Stomach (tissue), 19 donors: ENCODE measurements around the gene EXPH5. TPM values are rescaled to one million over a fixed set of nuclear protein-coding genes. Genes with fewer than 3 reads are reported as not detected.
"Not testable (repeated sequence)": the region's sequence is repeated elsewhere in the genome, so short reads cannot be mapped to it uniquely, and the experiment has no call there.

Experiments
- DNase-seq, 2 donors: peaks; one replicate each; pipeline versions ENCODE4 v3.0.0 to v3.0.0-alpha.2; 2013 to 2019
- H3K27ac ChIP-seq, 5 donors: fragments of 200-600 bp in 4 of 5; sonication (generic) in 4 of 5; one replicate each; pipeline ENCODE4 v1.5.1; 2013 to 2019; ENCODE audit warnings: mild to moderate bottlenecking in 1 of 5, moderate library complexity in 1 of 5
- H3K27me3 ChIP-seq, 3 donors: fragments of 200-600 bp; sonication (generic); one replicate each; pipeline ENCODE4 v1.5.1; 2017 to 2019; ENCODE audit warnings: mixed run types in 1 of 3
- H3K36me3 ChIP-seq, 4 donors: fragments of 200-600 bp; sonication (generic); 1 replicate in 3 of 4; 2 replicates in 1 of 4; pipeline ENCODE4 v1.5.1; 2016 to 2019
- H3K4me1 ChIP-seq, 4 donors: fragments of 200-600 bp; sonication (generic); one replicate each; pipeline ENCODE4 v1.5.1; 2016 to 2019
- H3K4me3 ChIP-seq, 4 donors: fragments of 200-600 bp; sonication (generic) in 3 of 4; one replicate each; pipeline ENCODE4 v1.5.1; 2016 to 2019; ENCODE audit warnings: mild to moderate bottlenecking in 1 of 4
- H3K9me3 ChIP-seq, 4 donors: fragments of 200-600 bp; sonication (generic); one replicate each; pipeline ENCODE4 v1.5.1; 2016 to 2019
- EP300 ChIP-seq: sonication (generic); formaldehyde crosslinking; IDR thresholded peaks from one replicate; pipeline ENCODE4 v1.6.1; 2017; ENCODE audit warnings: antibody characterized with exemption
- POLR2A ChIP-seq, 4 donors: fragments of 450-650 bp; IDR thresholded peaks; one replicate each; pipeline ENCODE4 v1.6.1; 2016; ENCODE audit warnings: antibody characterized with exemption in 4 of 4, control low read depth in 2 of 4, mild to moderate bottlenecking in 1 of 4, moderate library complexity in 1 of 4
- POLR2AphosphoS5 ChIP-seq, 3 donors: sonication (generic); formaldehyde crosslinking; IDR thresholded peaks; one replicate each; pipeline ENCODE4 v1.6.1; 2016; ENCODE audit warnings: antibody characterized with exemption in 3 of 3
- WGBS, 5 donors: extraction: QIAGEN DNeasy Blood & Tissue Kit in 3 of 5; methylation state at CpG; one replicate each; pipeline versions ENCODE4 v1.1.5 to v1.1.7; 2013 to 2018; 5-methylcytosine and 5-hydroxymethylcytosine counted together
- intact Hi-C: fragments of 100-400 bp; cut with DNase I; formaldehyde crosslinking; loops from one replicate; pipeline ENCODE4 v1.15.1; 2023; ENCODE audit warnings: low total_unique reads
- long read RNA-seq, 10 donors: transcript quantifications; one replicate each; lab custom pipeline, GENCODE V29; 2026
- polyA plus RNA-seq, 3 donors: library from polyadenylated mRNA; stranded (reverse); fragments of 200-250 nt; gene quantifications; one replicate each; pipeline ENCODE4 v1.2.3, GENCODE V29; 2013
- total RNA-seq, 5 donors: library from RNA; depleted of rRNA; stranded (reverse); fragments of >200 nt; gene quantifications; one replicate each; pipeline versions ENCODE4 v1.1.0 to v1.2.3, GENCODE V29; 2014 to 2016
- TF ChIP-seq, protein P1 (sequence below), 7 experiments: fragments of 450-650 bp in 4 of 7; fragments of 200-600 bp in 3 of 7; sonication (generic) in 3 of 7; IDR thresholded peaks; one replicate each; pipeline ENCODE4 v1.5.1; 2016 to 2019; ENCODE audit warnings: antibody characterized with exemption in 7 of 7, control low read depth in 2 of 7, mild to moderate bottlenecking in 1 of 7
- donor health status: healthy with polysubstance abuse.
- donor health status: Bipolar disorder and iron deficiency.
- donor health status: healthy.

EXPH5 gene, protein sequence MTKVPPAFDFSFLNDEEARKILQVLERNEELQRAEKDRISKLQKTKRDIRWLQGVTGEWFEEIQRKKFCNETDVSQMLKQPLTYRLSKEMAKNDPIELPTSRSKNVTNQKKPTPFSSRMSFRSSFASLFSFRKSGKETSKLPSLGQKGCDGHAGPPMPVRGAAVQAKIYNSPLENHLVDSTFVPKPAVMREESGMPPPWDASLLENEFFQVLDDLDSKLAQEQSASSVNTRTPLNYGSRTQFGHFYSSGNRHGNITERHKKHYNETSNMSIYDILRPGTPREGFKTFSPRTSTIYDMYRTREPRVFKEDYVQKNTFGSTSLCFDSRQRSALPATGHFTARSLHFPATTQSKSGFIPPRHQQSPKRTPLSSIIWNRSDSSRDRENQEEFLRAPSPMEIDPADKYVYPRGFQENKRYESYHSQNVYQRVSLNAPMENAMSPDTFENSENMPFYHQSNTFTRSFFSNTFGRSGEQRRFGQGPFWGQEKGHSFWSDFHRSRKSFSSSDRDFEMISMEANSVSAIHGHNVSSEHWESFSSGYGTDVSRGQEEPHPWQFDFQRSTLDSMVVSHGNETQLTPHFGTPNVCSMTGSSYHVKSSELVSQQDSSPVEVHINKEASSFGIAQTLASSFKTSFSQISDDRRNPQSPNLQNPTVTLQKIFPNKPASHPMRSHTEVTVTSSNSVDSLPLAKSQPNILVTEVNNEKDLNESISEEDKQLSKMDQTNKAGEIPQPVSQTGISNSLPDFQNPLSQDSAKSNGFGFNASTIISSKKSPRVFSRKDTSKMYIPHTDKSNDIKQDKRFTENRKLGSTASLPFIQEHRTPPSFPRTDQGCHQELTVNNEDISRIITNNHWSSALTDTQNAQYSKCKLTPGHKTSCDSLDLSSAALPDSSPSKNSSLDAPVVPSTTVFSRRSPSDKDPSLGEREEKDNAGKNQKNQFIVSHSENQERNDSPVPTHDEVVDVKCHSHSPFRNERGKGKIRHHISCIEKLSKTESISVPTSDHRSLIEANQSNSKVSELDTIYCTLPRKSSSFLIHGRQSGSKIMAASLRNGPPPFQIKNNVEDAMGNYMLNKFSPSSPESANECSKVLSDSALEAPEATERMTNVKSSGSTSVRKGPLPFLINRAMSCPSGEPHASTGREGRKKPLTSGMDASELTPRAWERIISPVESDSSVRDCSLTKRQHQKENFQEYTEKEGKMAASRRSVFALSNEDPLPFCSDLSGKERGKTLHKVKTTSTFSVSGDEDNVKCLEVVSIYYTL (N-terminal part only)
- total RNA-seq (10 to 100 TPM; 11.6 to 23.7 (median 14.0) TPM), polyA plus RNA-seq (1 to 10 TPM in 1 of 3 donors, under 1 TPM in 2; 0.75 to 2.8 (median 0.92) TPM)
- long read RNA-seq, donor 1: 0 reads
- long read RNA-seq, donor 2: 0 reads
- long read RNA-seq, donor 3, full-length matches to known transcripts: 1 of 1 reads
- long read RNA-seq, donor 3, partial matches to known transcripts: 0 of 1 reads
- long read RNA-seq, donor 3, other reads (novel, unspliced or antisense): 0 of 1 reads
- long read RNA-seq, donor 4: 0 reads
- long read RNA-seq, donor 5: 0 reads
- long read RNA-seq, donor 6, full-length matches to known transcripts: 2 of 2 reads
- long read RNA-seq, donor 6, partial matches to known transcripts: 0 of 2 reads
- long read RNA-seq, donor 6, other reads (novel, unspliced or antisense): 0 of 2 reads
- long read RNA-seq, donor 7: 0 reads
- long read RNA-seq, donor 8: 0 reads
- long read RNA-seq, donor 9: 0 reads
- long read RNA-seq, donor 10: 0 reads

DNA sequence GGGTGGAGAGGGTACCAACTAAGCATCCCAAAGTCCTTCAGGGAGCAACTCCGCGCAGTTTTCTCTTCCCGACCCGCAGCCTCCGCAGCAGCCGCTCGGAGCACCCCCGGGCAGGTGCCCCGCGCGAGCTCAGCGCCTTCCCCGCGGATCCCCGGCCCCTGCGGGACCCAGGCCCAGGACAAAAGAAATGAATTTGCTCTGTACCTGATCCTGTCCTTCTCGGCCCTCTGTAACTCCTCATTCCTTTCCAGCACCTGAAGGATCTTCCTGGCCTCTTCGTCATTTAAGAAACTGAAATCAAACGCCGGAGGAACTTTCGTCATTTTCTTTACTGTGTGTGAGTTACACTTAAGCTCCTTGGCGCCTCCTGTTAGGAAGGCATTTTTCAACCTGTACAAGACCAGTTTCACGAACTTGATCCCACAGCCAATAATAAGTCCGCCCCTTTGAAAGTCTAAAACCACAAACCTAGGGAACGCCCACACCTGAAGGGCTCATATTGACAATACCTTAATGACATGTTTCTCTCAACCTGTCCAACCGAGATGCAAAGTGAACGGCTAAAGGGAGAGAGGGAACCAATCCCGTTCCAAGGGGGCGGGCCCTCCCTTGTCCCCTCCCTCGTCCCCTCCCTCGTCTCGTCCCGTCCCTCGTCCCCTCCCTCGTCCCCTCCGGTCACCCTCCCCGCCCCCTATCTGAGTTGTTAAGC is at the start of gene EXPH5:
EXPH5 (minus strand) TSS at position 555 of the 709 bp plus-strand sequence; CDS start at position 323, 232 bp downstream.
- Histone ChIP-seq H3K4me3 (peak within 1 kb of the TSS; percentile 64 to 72 (median 68)), H3K4me1 (peaks cover 7 to 25% (median 21%) of the 10 kb centered on the region in 4 donors), H3K27me3 (peaks cover 0 to 7% (median 0%) of the 10 kb centered on the region in 3 donors), H3K27ac (peak within 1 kb of the TSS; percentile 85 to 95 (median 89)), H3K9me3 (no peaks in the 10 kb centered on the region), H3K36me3 (no peaks in the 10 kb centered on the region)
- 0 to 1% (median 1%) methylated on average over 37 of the region's 37 CpGs for WGBS, 5 donors
- TF ChIP-seq POLR2A (IDR thresholded peaks at IDR 0.05) (peak in 2 of 4 donors; percentile 65 to 67), EP300 (no peak), POLR2AphosphoS5 (IDR thresholded peaks at IDR 0.05) (peak in 2 of 3 donors; percentile 70 to 81)
- TF ChIP-seq, protein P1, sequence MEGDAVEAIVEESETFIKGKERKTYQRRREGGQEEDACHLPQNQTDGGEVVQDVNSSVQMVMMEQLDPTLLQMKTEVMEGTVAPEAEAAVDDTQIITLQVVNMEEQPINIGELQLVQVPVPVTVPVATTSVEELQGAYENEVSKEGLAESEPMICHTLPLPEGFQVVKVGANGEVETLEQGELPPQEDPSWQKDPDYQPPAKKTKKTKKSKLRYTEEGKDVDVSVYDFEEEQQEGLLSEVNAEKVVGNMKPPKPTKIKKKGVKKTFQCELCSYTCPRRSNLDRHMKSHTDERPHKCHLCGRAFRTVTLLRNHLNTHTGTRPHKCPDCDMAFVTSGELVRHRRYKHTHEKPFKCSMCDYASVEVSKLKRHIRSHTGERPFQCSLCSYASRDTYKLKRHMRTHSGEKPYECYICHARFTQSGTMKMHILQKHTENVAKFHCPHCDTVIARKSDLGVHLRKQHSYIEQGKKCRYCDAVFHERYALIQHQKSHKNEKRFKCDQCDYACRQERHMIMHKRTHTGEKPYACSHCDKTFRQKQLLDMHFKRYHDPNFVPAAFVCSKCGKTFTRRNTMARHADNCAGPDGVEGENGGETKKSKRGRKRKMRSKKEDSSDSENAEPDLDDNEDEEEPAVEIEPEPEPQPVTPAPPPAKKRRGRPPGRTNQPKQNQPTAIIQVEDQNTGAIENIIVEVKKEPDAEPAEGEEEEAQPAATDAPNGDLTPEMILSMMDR (IDR thresholded peaks at IDR 0.05): no peak
- intact Hi-C loops: no loop called here
- DNase-seq: peak; percentile 97

DNA sequence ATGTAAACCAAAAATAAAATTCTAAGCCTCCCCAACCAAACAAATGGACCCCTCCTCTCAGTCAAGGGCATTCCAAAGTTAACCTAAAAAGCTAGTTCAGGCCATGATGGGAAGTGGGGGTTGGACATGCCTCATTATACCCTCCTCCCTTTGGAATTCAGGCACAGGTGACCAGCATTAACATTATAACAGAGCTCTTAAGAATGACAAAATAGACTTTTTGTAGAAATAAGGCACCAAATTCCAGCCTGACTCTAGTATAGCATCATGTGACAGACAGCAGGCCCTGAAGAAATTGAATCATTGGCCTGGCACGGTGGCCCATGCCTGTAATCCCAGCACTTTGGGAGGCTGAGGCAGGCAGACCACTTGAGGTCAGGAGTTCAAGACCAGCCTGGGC is 48.2 kb upstream of the EXPH5 start:
- not testable (repeated sequence) for DNase-seq, H3K27me3 ChIP-seq, H3K27ac ChIP-seq, H3K9me3 ChIP-seq, H3K4me1 ChIP-seq, H3K36me3 ChIP-seq, H3K4me3 ChIP-seq
- 60 to 87% (median 73%) methylated on average over 1 of the region's 1 CpG for WGBS, 5 donors
- intact Hi-C loops: loop anchor here (10.0 kb wide), 1 partner anchor 227 kb away; no protein-coding TSS in a partner anchor

DNA sequence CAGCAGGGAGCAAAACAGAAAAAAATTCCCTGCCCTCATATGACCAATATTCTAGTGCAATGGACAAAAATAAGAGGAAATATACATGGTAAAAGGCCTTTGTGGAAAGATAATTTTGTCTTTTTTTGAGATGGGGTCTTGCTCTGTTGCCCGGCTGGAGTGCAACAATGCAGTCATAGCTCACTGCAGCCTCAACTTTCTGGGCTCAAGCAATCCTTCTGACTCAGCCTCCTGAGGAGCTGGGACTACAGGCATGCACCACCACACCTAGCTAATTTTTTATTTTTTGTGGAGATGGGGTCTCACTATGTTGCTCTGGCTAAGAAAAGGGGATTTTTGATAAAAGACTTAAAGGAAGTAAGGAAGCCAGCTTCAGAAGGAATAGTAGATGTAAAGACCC is 45.6 kb upstream of the EXPH5 start:
- H3K36me3 ChIP-seq: no peaks in the 10 kb centered on the region
- TF ChIP-seq POLR2A (IDR thresholded peaks at IDR 0.05) (no peak), EP300 (no peak), POLR2AphosphoS5 (IDR thresholded peaks at IDR 0.05) (no peak)
- TF ChIP-seq, protein P1 (IDR thresholded peaks at IDR 0.05): no peak
- intact Hi-C loops: no loop called here
- WGBS, 5 donors: 87 to 100% (median 92%) methylated on average over 1 of the region's 1 CpG
- no peaks in the 10 kb centered on the region for H3K27me3 ChIP-seq
- H3K27ac ChIP-seq: no peak overlapping the region
- H3K9me3 ChIP-seq: no peaks in the 10 kb centered on the region
- DNase-seq: no peak
- no peak overlapping the region for H3K4me3 ChIP-seq
- H3K4me1 ChIP-seq: no peaks in the 10 kb centered on the region

DNA sequence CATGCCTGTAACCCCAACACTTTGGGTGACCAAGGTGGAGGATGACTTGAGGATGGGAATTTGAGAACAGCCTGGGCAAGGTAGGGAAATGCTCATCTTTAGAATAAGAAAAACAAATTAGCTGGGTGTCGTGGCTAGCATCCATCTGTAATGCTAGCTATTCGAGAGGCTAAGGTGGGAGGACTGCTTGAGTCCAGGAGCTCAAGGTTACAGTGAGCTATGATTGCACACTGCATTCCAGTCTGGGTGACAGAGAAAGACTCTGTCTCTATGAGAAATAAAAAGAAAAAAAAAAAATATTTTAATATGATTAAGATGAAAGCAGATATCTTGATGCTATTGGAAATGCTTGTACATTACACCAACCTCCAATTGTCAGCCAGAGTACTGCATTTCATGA is 42.7 kb upstream of the EXPH5 start:
- Histone ChIP-seq H3K4me1 (no peaks in the 10 kb centered on the region), H3K27me3 (no peaks in the 10 kb centered on the region), H3K9me3 (no peaks in the 10 kb centered on the region), H3K4me3 (no peak overlapping the region), H3K27ac (no peak overlapping the region), H3K36me3 (no peaks in the 10 kb centered on the region)
- intact Hi-C loops: no loop called here
- DNase-seq: no peak
- TF ChIP-seq, protein P1 (IDR thresholded peaks at IDR 0.05): no peak
- TF ChIP-seq POLR2AphosphoS5 (IDR thresholded peaks at IDR 0.05) (no peak), EP300 (no peak), POLR2A (IDR thresholded peaks at IDR 0.05) (no peak)
- WGBS, 5 donors: 68 to 88% (median 75%) methylated on average over 2 of the region's 2 CpGs
